ENCODE measurements around the gene SSC4D. TPM values are rescaled to one million over a fixed set of nuclear protein-coding genes. Genes with fewer than 3 reads are reported as not detected.
A peak's percentile ranks its signal among the peaks of the same experiment; 100 is the strongest.

SSC4D gene
- total RNA-seq, 1 donor from 2014 or later: 0.92 TPM

DNA sequence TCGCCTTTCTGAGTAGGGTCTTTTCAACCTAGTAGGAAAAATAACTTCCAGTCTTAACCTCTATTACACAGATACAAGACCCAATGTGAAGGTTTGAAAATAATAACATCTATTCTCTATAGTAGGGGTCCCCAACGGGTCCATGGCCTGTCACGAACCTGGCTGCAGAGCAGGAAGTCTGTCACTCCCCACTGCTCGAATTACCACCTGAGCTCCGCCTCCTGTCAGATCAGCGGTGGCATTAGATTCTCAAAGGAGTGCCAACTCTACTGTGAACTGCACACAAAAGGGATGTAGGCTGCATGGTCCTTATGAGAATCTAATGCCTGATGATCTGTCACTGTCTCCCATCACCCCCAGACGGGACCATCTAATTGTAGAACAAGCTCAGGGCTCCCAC, 58.1 kb downstream of the SSC4D start:
- ATAC-seq: no peak

DNA sequence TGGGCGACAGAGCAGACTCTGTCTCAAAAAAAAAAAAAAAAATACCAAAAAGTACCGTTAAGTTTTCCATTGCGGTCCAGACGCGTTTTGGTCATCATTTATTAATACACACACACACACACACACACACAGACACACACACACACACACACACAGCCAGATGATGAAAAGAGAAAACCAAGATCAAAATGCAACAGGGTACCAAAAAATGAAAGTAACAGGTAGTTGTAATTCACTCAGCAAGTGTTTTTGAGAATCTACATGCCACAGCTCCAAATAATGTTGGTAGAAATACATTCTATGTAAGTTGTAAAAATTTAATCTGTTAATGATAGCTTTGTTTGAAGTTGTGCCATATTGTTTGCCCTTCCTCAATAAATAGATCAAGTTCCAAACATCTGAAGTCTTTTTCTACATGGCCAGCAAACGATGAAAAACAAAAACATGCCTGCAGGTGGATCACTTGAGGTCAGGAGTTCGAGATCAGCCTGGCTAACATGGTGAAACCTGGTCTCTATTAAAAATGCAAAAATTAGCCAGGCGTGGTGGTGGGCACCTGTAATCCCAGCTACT, 60.1 kb downstream of the SSC4D start:
- no peak for ATAC-seq

DNA sequence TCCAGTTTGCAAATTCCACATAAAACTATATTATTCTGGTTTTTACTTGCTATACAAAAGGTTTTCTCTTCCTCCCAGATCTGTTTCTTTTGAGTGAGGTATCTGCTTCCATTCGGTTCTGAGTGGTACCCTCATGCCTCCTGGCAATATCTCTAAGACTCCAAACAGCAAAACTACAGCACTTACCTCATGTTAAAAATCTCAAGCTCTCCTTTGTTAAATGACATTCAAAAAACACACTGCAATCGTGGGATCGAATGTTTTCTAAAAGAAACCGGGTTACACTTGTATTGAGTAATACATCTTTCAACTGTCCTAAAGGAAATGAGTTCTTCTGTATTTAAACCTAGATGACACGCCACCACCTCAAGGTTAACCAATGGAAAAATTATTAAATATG, 61.8 kb downstream of the SSC4D start:
- ATAC-seq: no peak

DNA sequence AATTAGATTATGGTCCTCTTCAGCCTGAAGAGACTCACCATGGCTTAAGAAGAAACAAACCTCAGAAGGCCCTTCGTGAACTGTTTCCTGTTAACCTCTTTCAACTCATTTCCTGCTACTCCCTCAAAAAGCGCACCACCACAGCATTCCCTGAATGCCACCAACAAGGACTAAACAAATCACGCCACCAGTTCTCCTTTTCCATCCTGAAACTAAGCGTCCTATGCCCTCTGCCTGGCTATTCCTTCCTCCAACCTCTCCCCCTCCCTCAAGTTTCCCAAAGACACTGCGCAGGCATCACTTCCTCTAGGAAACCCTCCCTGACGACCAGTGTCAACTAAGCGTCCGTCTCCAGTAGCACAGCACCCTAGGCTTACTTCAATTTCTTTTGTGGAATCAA, 62.7 kb downstream of the SSC4D start:
- ATAC-seq: no peak

DNA sequence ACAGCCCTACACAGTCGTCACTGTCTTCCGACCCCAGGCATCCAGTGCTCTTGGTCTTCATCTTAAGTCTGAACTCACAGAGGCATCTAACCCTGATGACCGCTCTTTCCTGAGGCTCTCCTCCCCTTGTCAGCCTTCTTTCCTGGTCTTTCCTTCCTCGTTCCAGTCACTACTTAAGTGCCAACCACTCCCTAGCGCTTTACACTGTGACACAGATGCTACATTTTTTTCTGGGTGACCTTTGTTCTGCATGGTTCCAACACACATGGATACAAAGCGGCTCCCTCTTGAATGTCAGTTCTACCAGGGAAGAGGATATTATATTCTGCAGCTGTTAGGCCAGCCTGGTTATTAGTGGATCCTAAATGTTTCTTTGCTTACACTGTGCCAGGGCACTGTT, 63.4 kb downstream of the SSC4D start:
- ATAC-seq: peak; percentile 68

DNA sequence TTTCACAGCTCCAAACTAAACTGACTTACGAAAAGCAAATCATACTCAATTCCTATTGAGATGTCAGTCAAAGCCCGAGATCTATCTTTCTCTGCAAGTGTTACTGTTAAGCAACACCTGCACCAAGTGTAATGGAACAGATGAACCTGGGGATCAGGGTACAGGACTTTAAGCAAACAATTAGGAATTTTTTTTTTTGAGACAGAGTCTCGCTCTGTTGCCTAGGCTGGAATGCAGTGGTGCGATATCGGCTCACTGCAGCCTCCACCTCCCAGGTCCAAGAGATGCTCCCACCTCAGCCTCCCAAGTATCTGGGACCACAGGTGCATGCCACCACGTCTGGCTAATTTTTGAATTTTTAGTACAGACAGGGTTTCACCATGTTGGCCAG, 65.6 kb downstream of the SSC4D start:
- ATAC-seq: no peak

DNA sequence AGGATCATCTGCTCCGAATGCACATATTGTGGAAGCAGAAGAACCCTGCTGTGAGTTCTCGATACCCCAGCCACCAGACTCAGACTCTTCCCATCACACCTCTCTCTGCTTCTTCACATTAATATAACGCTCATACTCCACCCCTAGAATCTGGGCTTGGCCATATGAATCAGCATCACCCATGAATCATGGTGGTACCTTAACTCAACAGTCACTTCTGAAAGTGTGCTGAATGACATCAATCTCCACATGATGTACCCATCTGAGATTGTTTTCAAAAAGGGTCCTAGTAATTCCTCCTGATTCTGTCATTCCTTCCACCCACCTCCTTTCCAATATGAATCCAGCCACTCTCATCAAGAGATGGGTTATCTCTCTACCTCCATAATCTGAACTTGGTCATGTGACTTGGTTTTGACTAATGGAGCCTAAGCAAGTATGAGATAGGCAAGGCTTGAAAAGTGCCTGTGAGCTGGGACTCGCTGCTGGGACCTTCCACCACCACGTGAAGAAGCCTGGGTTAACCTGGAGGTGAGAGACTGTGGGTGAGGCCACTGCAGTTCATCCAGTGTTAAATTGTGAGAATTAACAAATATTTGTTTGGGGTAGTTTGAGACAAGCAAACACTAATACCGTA, 66.1 kb downstream of the SSC4D start:
- peak; percentile 51 for ATAC-seq

DNA sequence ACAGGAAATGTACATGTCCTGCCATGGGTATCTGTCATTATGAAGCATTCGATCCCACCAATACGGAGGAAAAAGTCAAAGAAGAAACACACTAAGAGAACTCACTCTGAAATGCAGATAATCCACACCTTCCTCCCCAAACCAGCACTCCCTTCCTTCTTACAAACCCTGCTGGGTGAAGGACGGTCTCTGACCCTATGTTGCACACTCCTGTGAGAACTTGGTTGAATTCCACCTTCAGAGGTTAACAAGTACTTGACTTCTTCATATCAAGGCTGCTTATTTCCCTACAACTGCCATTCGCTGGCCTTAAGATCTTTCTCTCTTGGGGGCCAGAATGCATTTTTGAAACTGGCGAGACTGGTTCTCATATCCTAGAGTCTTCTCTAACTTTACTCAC, 67.3 kb downstream of the SSC4D start:
- no peak for ATAC-seq

DNA sequence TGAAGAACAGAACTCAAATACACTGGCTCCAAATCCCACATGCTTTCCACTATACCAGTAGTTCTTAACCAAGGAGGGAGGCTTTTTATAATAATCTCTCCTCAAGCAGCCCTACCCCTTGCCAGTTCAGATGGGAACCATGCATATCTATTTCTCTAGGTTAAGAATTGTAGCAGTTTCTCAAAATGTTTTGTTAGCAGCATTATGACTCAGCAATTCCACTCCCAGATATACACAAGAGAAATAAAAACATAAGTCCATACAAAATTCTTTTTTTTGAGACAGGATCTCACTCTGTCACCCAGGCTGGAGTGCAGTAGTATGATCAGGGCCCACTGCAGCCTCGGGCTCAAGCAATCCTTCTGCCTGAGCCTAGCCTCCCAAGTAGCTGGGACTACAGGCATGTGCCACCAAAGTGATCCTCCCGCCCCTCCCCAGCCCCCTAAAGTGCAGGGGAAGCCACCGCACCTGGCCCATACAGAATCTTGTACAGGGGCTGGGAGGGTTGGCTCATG, 68.8 kb downstream of the SSC4D start:
- ATAC-seq: no peak

Other genes starting within 250 kb of the SSC4D start
- gene SRRM3, start 207.8 kb downstream of the SSC4D start, total RNA-seq: 6.2 TPM
- gene HSPB1, start 107.0 kb downstream of the SSC4D start, total RNA-seq: 4,957 TPM
- 86.9 TPM for gene YWHAG, start 50.7 kb downstream of the SSC4D start, total RNA-seq
- 19.8 TPM for gene ZP3, start 15.3 kb upstream of the SSC4D start, total RNA-seq
- 56.2 TPM for gene DTX2, start 52.0 kb upstream of the SSC4D start, total RNA-seq
- gene UPK3B, start 100.9 kb upstream of the SSC4D start, total RNA-seq: 9.6 TPM
- not detected for gene SPDYE16, start 133.6 kb upstream of the SSC4D start, total RNA-seq
- 14.7 TPM for gene POMZP3, start 217.6 kb upstream of the SSC4D start, total RNA-seq

All from esophagus mucosa (tissue), 1 donor.